Left forelimb (tissue), 1 donor: ENCODE data around the gene ZNF117.
"Not testable (repeated sequence)": the region's sequence is repeated elsewhere in the genome, so short reads cannot be mapped to it uniquely, and the experiment has no call there.

Experiments
- DNase-seq: peaks from one replicate; pipeline ENCODE4 v3.0.0-alpha.2; 2018; ENCODE audit warnings: low spot score

ZNF117 gene

GRCh38 chr7:64990936-64991335 is at the start of gene ZNF117:
ZNF117 (minus strand) TSS chr7:64991036.
- DNase-seq, result no peak

- DNase-seq, result peak; percentile 67
Measured at GRCh38 chr7:65038767-65039166, 47.9 kb upstream of the ZNF117 start.

- peak; percentile 97 for DNase-seq
Measured at GRCh38 chr7:65037740-65038688, 47.2 kb upstream of the ZNF117 start.

GRCh38 chr7:65036526-65036925 is 45.7 kb upstream of the ZNF117 start:
- not testable (repeated sequence) for DNase-seq

GRCh38 chr7:65035469-65035868 is 44.6 kb upstream of the ZNF117 start:
- not testable (repeated sequence) for DNase-seq

GRCh38 chr7:65034120-65034782 is 43.4 kb upstream of the ZNF117 start:
- not testable (repeated sequence) for DNase-seq

- DNase-seq, result not testable (repeated sequence)
Measured at GRCh38 chr7:65033391-65033790, 42.6 kb upstream of the ZNF117 start.

- DNase-seq, result not testable (repeated sequence)
Measured at GRCh38 chr7:65025023-65025422, 34.2 kb upstream of the ZNF117 start.

- not testable (repeated sequence) for DNase-seq
Measured at GRCh38 chr7:65020978-65021377, 30.1 kb upstream of the ZNF117 start.

GRCh38 chr7:65009881-65010280 is 19.0 kb upstream of the ZNF117 start:
- not testable (repeated sequence) for DNase-seq

- not testable (repeated sequence) for DNase-seq
Measured at GRCh38 chr7:65009394-65009793, 18.6 kb upstream of the ZNF117 start.

GRCh38 chr7:65007036-65007435 is 16.2 kb upstream of the ZNF117 start:
- DNase-seq, result not testable (repeated sequence)

- peak; percentile 96 for DNase-seq
Measured at GRCh38 chr7:65006094-65006992, 15.5 kb upstream of the ZNF117 start, which contains the start of gene ERV3-1. ERV3-1 (minus strand) TSS chr7:65006687; CDS start chr7:64993026, 13,661 bp downstream.

- no peak for DNase-seq
Measured at GRCh38 chr7:65004575-65004974, 13.7 kb upstream of the ZNF117 start.

- no peak for DNase-seq
Measured at GRCh38 chr7:65002972-65003585, 12.2 kb upstream of the ZNF117 start.

GRCh38 chr7:65001291-65001814 is 10.5 kb upstream of the ZNF117 start:
- no peak for DNase-seq

GRCh38 chr7:64999165-65000004 is 8.5 kb upstream of the ZNF117 start:
- no peak for DNase-seq

- DNase-seq, result no peak
Measured at GRCh38 chr7:64998865-64999164, 8.0 kb upstream of the ZNF117 start.

GRCh38 chr7:64997927-64998391 is 7.1 kb upstream of the ZNF117 start:
- no peak for DNase-seq
